ENCODE data around the gene CCT5.

- peak; percentile 95 for TF ChIP-seq CTCF (IDR thresholded peaks at IDR 0.05)
- TF ChIP-seq AFF4 (CRISPR knock-in tag; IDR thresholded peaks at IDR 0.05; ENCODE audit: borderline replicate concordance) = no peak
- TF ChIP-seq KAT7 (CRISPR knock-in tag; IDR thresholded peaks at IDR 0.05; ENCODE audit: borderline replicate concordance) = no peak
- no peak for TF ChIP-seq AR (CRISPR knock-in tag; IDR thresholded peaks at IDR 0.05)
- TF ChIP-seq USF1 (CRISPR knock-in tag; IDR thresholded peaks at IDR 0.05) = no peak
- peak; percentile 54; the same call in 1 of the 2 replicates for TF ChIP-seq MAX (CRISPR knock-in tag; IDR thresholded peaks at IDR 0.05)
Observed at GRCh38 chr5:10283927-10284635, 34.0 kb downstream of the CCT5 start.

All from WTC11 (cell line).